Glutamatergic neuron (in vitro differentiated cells): ENCODE results near the gene NTRK1. TPM values are rescaled to one million over a fixed set of nuclear protein-coding genes. Genes with fewer than 3 reads are reported as not detected.

ENCODE experiments used
- DNase-seq: peaks from one replicate; pipeline ENCODE4 v3.0.0; 2022
- H3K27ac Mint-ChIP-seq: one replicate; pipeline ENCODE4 v1.8.0; 2020; ENCODE audit warnings: mild to moderate bottlenecking, mixed read lengths, inconsistent platforms; ENCODE audit not compliant: unreplicated experiment
- H3K27me3 Mint-ChIP-seq: one replicate; pipeline ENCODE4 v1.8.0; 2020; ENCODE audit warnings: mild to moderate bottlenecking, moderate library complexity, mixed read lengths, inconsistent platforms; ENCODE audit not compliant: unreplicated experiment
- H3K36me3 Mint-ChIP-seq: one replicate; pipeline ENCODE4 v1.8.0; 2020; ENCODE audit warnings: mild to moderate bottlenecking, mixed read lengths, inconsistent platforms; ENCODE audit not compliant: unreplicated experiment
- H3K4me1 Mint-ChIP-seq: one replicate; pipeline ENCODE4 v1.8.0; 2020; ENCODE audit warnings: mild to moderate bottlenecking, low read depth, mixed read lengths, inconsistent platforms; ENCODE audit not compliant: unreplicated experiment
- H3K4me3 Mint-ChIP-seq: one replicate; pipeline ENCODE4 v1.8.0; 2020; ENCODE audit warnings: mild to moderate bottlenecking, mixed read lengths, inconsistent platforms; ENCODE audit not compliant: unreplicated experiment
- H3K9me3 Mint-ChIP-seq: one replicate; pipeline ENCODE4 v1.8.0; 2020; ENCODE audit warnings: mild to moderate bottlenecking, moderate library complexity, mixed read lengths, inconsistent platforms; ENCODE audit not compliant: unreplicated experiment
- total RNA-seq: library from RNA; stranded (reverse); fragmentation: NEBNext Ultra II Directional; extraction: Animal tissue kit (Norgen Biotek cat#: 25700); gene quantifications from one replicate; pipeline ENCODE4 v1.2.1, GENCODE V29; 2021; ENCODE audit not compliant: unreplicated experiment
- TF ChIP-seq, protein P1 (sequence below): fragments of 200-600 bp; sonication (generic); IDR thresholded peaks from one replicate; pipeline ENCODE4 v1.5.0; 2021; ENCODE audit not compliant: partially characterized antibody, unreplicated experiment

Gene NTRK1
- total RNA-seq, 1 donor from 2014 or later, result 296 TPM

DNA sequence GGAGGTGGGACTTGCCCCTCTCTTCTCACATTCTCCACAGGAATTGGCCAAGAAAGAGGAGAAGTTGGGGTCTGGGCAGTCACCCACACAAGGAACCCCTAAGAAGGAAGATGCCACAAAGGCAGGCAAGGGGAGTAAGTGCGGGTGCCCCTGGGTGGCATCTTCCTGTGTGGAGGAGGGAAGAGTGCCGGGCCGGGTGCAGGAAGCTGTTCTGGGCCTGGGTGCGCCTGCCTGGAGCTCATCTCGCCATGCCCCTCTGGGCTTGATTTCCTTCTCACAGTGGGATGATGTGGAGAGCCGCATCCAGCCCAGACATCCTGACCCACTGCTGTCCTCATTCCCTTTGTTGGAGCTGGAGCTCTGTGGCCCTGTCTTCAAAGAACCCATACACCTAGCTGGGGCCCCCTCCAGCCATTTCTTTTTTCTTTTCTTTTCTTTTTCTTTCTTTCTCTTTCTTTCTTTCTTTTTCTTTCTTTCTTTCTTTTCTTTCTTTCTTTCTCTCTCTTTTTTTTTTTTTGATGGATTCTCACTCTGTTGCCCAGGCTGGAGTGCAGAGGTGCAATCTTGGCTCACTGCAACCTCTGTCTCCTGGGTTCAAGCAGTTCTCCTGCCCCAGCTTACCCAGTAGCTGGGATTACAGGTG, 69.1 kb downstream of the NTRK1 start:
- TF ChIP-seq, protein P1, sequence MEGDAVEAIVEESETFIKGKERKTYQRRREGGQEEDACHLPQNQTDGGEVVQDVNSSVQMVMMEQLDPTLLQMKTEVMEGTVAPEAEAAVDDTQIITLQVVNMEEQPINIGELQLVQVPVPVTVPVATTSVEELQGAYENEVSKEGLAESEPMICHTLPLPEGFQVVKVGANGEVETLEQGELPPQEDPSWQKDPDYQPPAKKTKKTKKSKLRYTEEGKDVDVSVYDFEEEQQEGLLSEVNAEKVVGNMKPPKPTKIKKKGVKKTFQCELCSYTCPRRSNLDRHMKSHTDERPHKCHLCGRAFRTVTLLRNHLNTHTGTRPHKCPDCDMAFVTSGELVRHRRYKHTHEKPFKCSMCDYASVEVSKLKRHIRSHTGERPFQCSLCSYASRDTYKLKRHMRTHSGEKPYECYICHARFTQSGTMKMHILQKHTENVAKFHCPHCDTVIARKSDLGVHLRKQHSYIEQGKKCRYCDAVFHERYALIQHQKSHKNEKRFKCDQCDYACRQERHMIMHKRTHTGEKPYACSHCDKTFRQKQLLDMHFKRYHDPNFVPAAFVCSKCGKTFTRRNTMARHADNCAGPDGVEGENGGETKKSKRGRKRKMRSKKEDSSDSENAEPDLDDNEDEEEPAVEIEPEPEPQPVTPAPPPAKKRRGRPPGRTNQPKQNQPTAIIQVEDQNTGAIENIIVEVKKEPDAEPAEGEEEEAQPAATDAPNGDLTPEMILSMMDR, result no peak
- Mint-ChIP-seq H3K27ac (no peak overlapping the region), H3K9me3 (peaks cover 10% of the 10 kb centered on the region), H3K4me3 (no peak overlapping the region), H3K27me3 (peaks cover 45% of the 10 kb centered on the region), H3K4me1 (peaks cover 39% of the 10 kb centered on the region), H3K36me3 (peaks cover 10% of the 10 kb centered on the region)
- no peak for DNase-seq

DNA sequence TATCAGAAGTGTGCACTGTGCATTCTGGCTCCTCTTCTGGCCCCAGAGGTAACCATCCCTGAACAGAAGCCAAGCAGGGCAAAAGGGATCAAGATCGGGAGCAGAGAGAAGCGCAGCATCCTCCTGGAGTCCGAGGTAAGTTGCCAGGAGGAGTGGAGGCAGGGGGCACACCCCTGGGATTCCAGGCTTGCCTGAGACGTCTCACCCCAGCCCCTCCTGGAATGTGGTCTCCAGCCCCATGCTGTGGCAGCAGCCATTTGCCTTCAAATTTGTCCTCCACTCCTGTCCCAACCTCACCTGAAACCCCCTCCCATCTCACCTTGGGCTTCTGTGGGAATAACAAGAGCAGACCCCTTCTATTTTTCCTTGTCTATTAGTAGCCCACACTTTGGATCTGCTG, 69.8 kb downstream of the NTRK1 start:
- H3K4me1 Mint-ChIP-seq, result peaks cover 40% of the 10 kb centered on the region
- no peak for DNase-seq
- H3K4me3 Mint-ChIP-seq, result no peak overlapping the region
- H3K9me3 Mint-ChIP-seq, result peaks cover 10% of the 10 kb centered on the region
- H3K27ac Mint-ChIP-seq, result peak overlapping the region; percentile 46
- H3K36me3 Mint-ChIP-seq, result peaks cover 5% of the 10 kb centered on the region
- TF ChIP-seq, protein P1, result no peak
- H3K27me3 Mint-ChIP-seq, result peaks cover 40% of the 10 kb centered on the region

Other genes with a start within 250 kb of the NTRK1 start
- 0.71 TPM for gene HAPLN2, start 241.4 kb upstream of the NTRK1 start, total RNA-seq
- 10.3 TPM for gene BCAN, start 218.7 kb upstream of the NTRK1 start, total RNA-seq
- gene NES, start 183.5 kb upstream of the NTRK1 start, total RNA-seq, result 375 TPM
- 2.4 TPM for gene CRABP2, start 155.3 kb upstream of the NTRK1 start, total RNA-seq
- gene METTL25B, start 132.4 kb upstream of the NTRK1 start, total RNA-seq, result 27.1 TPM
- 32.6 TPM for gene ISG20L2, start 132.1 kb upstream of the NTRK1 start, total RNA-seq
- gene MRPL24, start 119.8 kb upstream of the NTRK1 start, total RNA-seq, result 25.1 TPM
- 147 TPM for gene HDGF, start 109.2 kb upstream of the NTRK1 start, total RNA-seq
- 88.8 TPM for gene PRCC, start 93.3 kb upstream of the NTRK1 start, total RNA-seq
- 0.86 TPM for gene SH2D2A, start 44.0 kb upstream of the NTRK1 start, total RNA-seq
- gene INSRR, start 1.7 kb upstream of the NTRK1 start, total RNA-seq, result 6.9 TPM
- gene PEAR1, start 32.9 kb downstream of the NTRK1 start, total RNA-seq, result 1.2 TPM
- gene LRRC71, start 59.8 kb downstream of the NTRK1 start, total RNA-seq, result not detected
- 40.5 TPM for gene ARHGEF11, start 184.9 kb downstream of the NTRK1 start, total RNA-seq
- not detected for gene ETV3L, start 238.9 kb downstream of the NTRK1 start, total RNA-seq